ENCODE data around the gene SYT12. TPM values are rescaled to one million over a fixed set of nuclear protein-coding genes. Genes with fewer than 3 reads are reported as not detected.
A peak's percentile ranks its signal among the peaks of the same experiment; 100 is the strongest.

SYT12 gene
- total and polyA plus RNA-seq, 2 of the 13 experiments (the other 11 are each of a cell fraction or from before 2014, with no cell fraction given) = 0.01 to 0.02 TPM

GRCh38 chr11:67054836-67055523 is 32.0 kb downstream of the SYT12 start (continued):
- TF ChIP-seq KIAA2018 (CRISPR knock-in tag; IDR thresholded peaks at IDR 0.05; ENCODE audit: borderline replicate concordance) (no peak), ZNF703 (CRISPR knock-in tag; IDR thresholded peaks at IDR 0.05; ENCODE audit: borderline replicate concordance) (no peak), THAP11 (CRISPR knock-in tag; IDR thresholded peaks at IDR 0.05) (no peak), HMGXB4 (CRISPR knock-in tag; IDR thresholded peaks at IDR 0.05; ENCODE audit: borderline replicate concordance in 1 of 2, low read depth in 1 of 2) (no peak), ZNF484 (CRISPR knock-in tag; IDR thresholded peaks at IDR 0.05; ENCODE audit: borderline replicate concordance, low read depth) (no peak), PATZ1 (CRISPR knock-in tag; IDR thresholded peaks at IDR 0.05) (peak; percentile 69), NR1H2 (CRISPR knock-in tag; IDR thresholded peaks at IDR 0.05; ENCODE audit: borderline replicate concordance, low read depth) (no peak), JARID2 (CRISPR knock-in tag; IDR thresholded peaks at IDR 0.05; ENCODE audit: insufficient replicate concordance) (no peak), SAP130 (CRISPR knock-in tag; IDR thresholded peaks at IDR 0.05; ENCODE audit: low read depth) (peak; percentile 99), HMG20B (CRISPR knock-in tag; conservative IDR thresholded peaks at IDR 0.05) (peak; percentile 83), TRIM22 (IDR thresholded peaks at IDR 0.05) (no peak), STAG1 (CRISPR knock-in tag; IDR thresholded peaks at IDR 0.05) (no peak)
- TF ChIP-seq, protein P1, sequence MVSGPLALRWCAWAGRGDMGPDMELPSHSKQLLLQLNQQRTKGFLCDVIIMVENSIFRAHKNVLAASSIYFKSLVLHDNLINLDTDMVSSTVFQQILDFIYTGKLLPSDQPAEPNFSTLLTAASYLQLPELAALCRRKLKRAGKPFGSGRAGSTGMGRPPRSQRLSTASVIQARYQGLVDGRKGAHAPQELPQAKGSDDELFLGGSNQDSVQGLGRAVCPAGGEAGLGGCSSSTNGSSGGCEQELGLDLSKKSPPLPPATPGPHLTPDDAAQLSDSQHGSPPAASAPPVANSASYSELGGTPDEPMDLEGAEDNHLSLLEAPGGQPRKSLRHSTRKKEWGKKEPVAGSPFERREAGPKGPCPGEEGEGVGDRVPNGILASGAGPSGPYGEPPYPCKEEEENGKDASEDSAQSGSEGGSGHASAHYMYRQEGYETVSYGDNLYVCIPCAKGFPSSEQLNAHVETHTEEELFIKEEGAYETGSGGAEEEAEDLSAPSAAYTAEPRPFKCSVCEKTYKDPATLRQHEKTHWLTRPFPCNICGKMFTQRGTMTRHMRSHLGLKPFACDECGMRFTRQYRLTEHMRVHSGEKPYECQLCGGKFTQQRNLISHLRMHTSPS (CRISPR knock-in tag; IDR thresholded peaks at IDR 0.05; ENCODE audit: low read depth) = no peak

All from HepG2 (cell line).